Endothelial cell of umbilical vein (primary cell): Measurements from ENCODE around the gene BCL6B. TPM values are rescaled to one million over a fixed set of nuclear protein-coding genes. Genes with fewer than 3 reads are reported as not detected.

Experiments used
- BruUV-seq: library from RNA; stranded (reverse); fragments of 400-500 nt; replicated peaks from 2 replicates; lab custom pipeline; 2021; lab: Mats Ljungman, UMichigan
- CTCF ChIA-PET: fragments of 300-600, 350-600 bp; sonication (Branson Sonifier 250); formaldehyde crosslinking; loops from one replicate; lab custom pipeline; 2021; ENCODE audit warnings: antibody characterized with exemption, inconsistent platforms; lab: Charles Lee
- POLR2A ChIA-PET: fragments of 300-600, 350-600 bp; sonication (Branson Sonifier 250); formaldehyde crosslinking; loops from one replicate; lab custom pipeline; 2021; ENCODE audit warnings: antibody characterized with exemption, inconsistent platforms; lab: Charles Lee
- DNase-seq: peaks from one replicate; pipeline ENCODE4 v3.0.0-alpha.2; 2011; ENCODE audit warnings: low read depth, low spot score
- FAIRE-seq: peaks from 2 replicates; lab custom pipeline; 2011; peaks lifted over from hg19 to GRCh38; lab: Jason Lieb, UNC
- H2AFZ ChIP-seq: 2 replicates; pipeline ENCODE4 v1.6.0; 2012; ENCODE audit warnings: low read depth, low read length, control low read depth, inconsistent platforms
- H3K27ac ChIP-seq: 2 replicates; pipeline ENCODE4 v1.5.1; 2011; ENCODE audit warnings: low read depth, mild to moderate bottlenecking, control low read depth, low read length, moderate library complexity; ENCODE audit not compliant: insufficient read depth
- H3K27me3 ChIP-seq, 2 experiments: 2 replicates each; pipeline versions ENCODE4 v1.6.0 to v1.6.1; 2011; ENCODE audit warnings: low read length in 2 of 2, mixed read lengths in 1 of 2; ENCODE audit not compliant: control insufficient read depth in 2 of 2, insufficient read depth in 2 of 2
- H3K36me3 ChIP-seq, 2 experiments: 2 replicates in 1 of 2; 3 replicates in 1 of 2; pipeline ENCODE4 v1.5.1; 2011; ENCODE audit warnings: low read length in 2 of 2, mild to moderate bottlenecking in 1 of 2, moderate library complexity in 1 of 2; ENCODE audit not compliant: control insufficient read depth in 2 of 2, insufficient read depth in 2 of 2; ENCODE audit errors: extremely low read depth in 1 of 2
- H3K4me1 ChIP-seq: 3 replicates; pipeline ENCODE4 v1.5.1; 2011; ENCODE audit warnings: mild to moderate bottlenecking, low read length; ENCODE audit not compliant: control insufficient read depth, insufficient read depth; ENCODE audit errors: extremely low read depth
- H3K4me2 ChIP-seq: 2 replicates; pipeline ENCODE4 v1.6.1; 2011; ENCODE audit warnings: low read length, control low read depth, mixed read lengths; ENCODE audit not compliant: insufficient read depth
- H3K4me3 ChIP-seq, 3 experiments: fragments of 200-600 bp in 1 of 3; sonication (generic), shearing (Covaris generic) in 1 of 3; replicated peaks in 1 of 3; 2 replicates each; pipeline ENCODE4 v1.5.1; 2011 to 2016; ENCODE audit warnings: control low read depth in 3 of 3, low read length in 3 of 3, mild to moderate bottlenecking in 2 of 3, inconsistent platforms in 1 of 3, low read depth in 1 of 3, moderate library complexity in 1 of 3; ENCODE audit not compliant: insufficient read depth in 1 of 3
- H3K79me2 ChIP-seq: 2 replicates; pipeline ENCODE4 v1.6.0; 2012; ENCODE audit warnings: low read length, inconsistent platforms; ENCODE audit not compliant: control insufficient read depth, insufficient read depth
- H3K9ac ChIP-seq: replicated peaks from 2 replicates; pipeline ENCODE3; 2011; ENCODE audit warnings: low read length, control low read depth; ENCODE audit not compliant: insufficient read depth; ENCODE audit errors: extremely low read depth
- H3K9me1 ChIP-seq: replicated peaks from 3 replicates; pipeline ENCODE4 v1.6.0; 2011; ENCODE audit warnings: mild to moderate bottlenecking, low read length; ENCODE audit not compliant: control insufficient read depth, insufficient read depth; ENCODE audit errors: extremely low read depth
- H3K9me3 ChIP-seq: replicated peaks from 2 replicates; pipeline ENCODE4 v1.5.1; 2012; ENCODE audit warnings: low read length, inconsistent platforms; ENCODE audit not compliant: control insufficient read depth, insufficient read depth
- H4K20me1 ChIP-seq: replicated peaks from 2 replicates; pipeline ENCODE3; 2011; ENCODE audit warnings: mild to moderate bottlenecking, low read length; ENCODE audit not compliant: control insufficient read depth, insufficient read depth; ENCODE audit errors: extremely low read depth
- FOS ChIP-seq: IDR thresholded peaks from 2 replicates; pipeline ENCODE4 v1.6.1; 2011; ENCODE audit warnings: mild to moderate bottlenecking, low read length, moderate library complexity, borderline replicate concordance; ENCODE audit not compliant: insufficient read depth
- POLR2A ChIP-seq: IDR thresholded peaks from 2 replicates; pipeline ENCODE4 v1.6.1; 2012; ENCODE audit warnings: low read depth, mild to moderate bottlenecking, control low read depth, low read length
- dilution Hi-C: fragments of 300-500 bp; cut with MboI; formaldehyde crosslinking; loops from one replicate; pipeline ENCODE4 v1.15.0; 2019; ENCODE audit warnings: low sequenced_read_pairs; ENCODE audit not compliant: extremely low pct_ligation_motif_present
- intact Hi-C: fragments of 100-400 bp; cut with micrococcal nuclease; formaldehyde crosslinking; loops from one replicate; pipeline ENCODE4 v1.10.0; 2022
- polyA plus RNA-seq, 4 experiments: library from polyadenylated mRNA; depleted of rRNA in 3 of 4; stranded (reverse) in 3 of 4; unstranded in 1 of 4; fragments of >200 nt; gene quantifications; 2 replicates each; pipeline versions ENCODE4 v1.2.1 to v1.2.3, GENCODE V29; 2011 to 2012; ENCODE audit warnings: missing spikeins in 1 of 4
- total RNA-seq: library from RNA; stranded (reverse); gene quantifications from 2 replicates; pipeline ENCODE4 v1.2.3, GENCODE V29; 2021
- TF ChIP-seq, protein P1 (sequence below): IDR thresholded peaks from 2 replicates; pipeline ENCODE4 v1.6.1; 2011; ENCODE audit not compliant: insufficient read depth, insufficient read length

Gene BCL6B
- total and polyA plus RNA-seq, 2 donors (not counting 3 experiments of a cell fraction or from before 2014, with no cell fraction given): 93.5 to 160 TPM

DNA sequence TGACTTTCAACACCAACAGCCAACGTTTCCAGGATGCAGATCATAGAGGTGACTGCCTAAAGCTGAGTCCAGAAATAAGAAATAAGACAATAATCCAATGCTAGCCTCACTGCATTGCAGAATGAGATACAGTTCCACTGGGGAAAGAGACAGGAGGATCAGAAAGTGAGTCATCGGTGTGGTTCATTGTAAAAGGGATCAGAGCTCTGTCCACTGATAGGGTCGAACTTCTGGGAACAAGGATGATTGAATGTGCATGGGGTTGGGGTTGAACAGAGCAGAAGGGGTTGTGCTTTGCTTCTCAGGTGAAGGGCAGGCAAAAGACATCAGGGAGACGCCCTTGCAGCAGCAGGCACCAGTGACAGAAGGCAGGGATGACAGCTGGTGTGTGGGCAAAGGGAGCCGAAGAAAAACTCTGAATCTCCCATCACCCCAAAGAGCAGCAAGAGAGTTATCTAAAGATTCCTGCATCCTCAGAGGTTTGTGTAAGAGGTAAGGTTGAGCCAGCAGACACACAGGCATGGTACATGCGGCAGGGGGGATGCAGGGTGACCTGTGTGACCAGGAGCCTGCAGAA lies 40.8 kb downstream of the BCL6B start:
- Histone ChIP-seq H3K36me3 (no peaks in the 10 kb centered on the region), H3K4me1 (peaks cover 24% of the 10 kb centered on the region), H3K9me3 (no peaks in the 10 kb centered on the region), H4K20me1 (no peaks in the 10 kb centered on the region), H3K4me2 (no peak overlapping the region), H3K9ac (no peak overlapping the region), H3K9me1 (no peaks in the 10 kb centered on the region), H2AFZ (no peak overlapping the region), H3K27me3 (no peaks in the 10 kb centered on the region), H3K79me2 (no peaks in the 10 kb centered on the region), H3K27ac (no peak overlapping the region), H3K4me3 (no peak overlapping the region)
- TF ChIP-seq FOS: peak; percentile 59
- TF ChIP-seq, protein P1, sequence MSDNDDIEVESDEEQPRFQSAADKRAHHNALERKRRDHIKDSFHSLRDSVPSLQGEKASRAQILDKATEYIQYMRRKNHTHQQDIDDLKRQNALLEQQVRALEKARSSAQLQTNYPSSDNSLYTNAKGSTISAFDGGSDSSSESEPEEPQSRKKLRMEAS: no peak
- BruUV-seq: no TSS peak
- ChIA-PET POLR2A (no interaction called here), CTCF (interaction anchor here (1.2 to 2.0 kb wide), 4 partner anchors 12 to 233 kb away, joined by 5 to 10 read pairs (median 6); no protein-coding TSS in a partner anchor)
- DNase-seq (no peak), FAIRE-seq (peak; percentile 68)
- dilution Hi-C loops (no loop called here), intact Hi-C loops (no loop called here)

DNA sequence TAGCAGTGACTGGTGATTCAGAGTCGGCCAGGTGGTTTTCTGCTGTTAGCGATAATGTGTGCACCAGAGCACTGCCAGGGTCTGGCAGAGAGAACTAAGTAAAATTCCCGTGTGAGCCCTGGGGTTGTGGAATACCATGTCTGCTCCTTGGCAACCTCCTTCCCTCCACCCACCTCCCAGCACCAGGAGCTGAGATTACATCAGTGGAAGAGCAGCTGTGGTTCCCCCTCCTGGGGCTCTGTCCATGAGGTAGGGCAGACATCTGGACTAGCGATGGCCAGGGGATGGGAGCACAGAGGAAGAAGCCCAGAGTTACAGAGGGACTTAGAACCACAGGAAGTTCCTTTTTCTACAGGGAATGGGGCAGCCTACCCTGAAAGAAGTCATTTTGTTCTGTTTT lies 41.4 kb downstream of the BCL6B start:
- H3K9ac ChIP-seq: no peak overlapping the region
- no peak overlapping the region for H3K27ac ChIP-seq
- FAIRE-seq (no peak), DNase-seq (no peak)
- H2AFZ ChIP-seq: no peak overlapping the region
- H3K4me2 ChIP-seq: no peak overlapping the region
- no peaks in the 10 kb centered on the region for H3K9me1 ChIP-seq
- no peaks in the 10 kb centered on the region for H3K36me3 ChIP-seq
- TF ChIP-seq FOS (no peak), POLR2A (no peak)
- ChIA-PET CTCF (interaction anchor here (1.3 to 2.0 kb wide), 3 partner anchors 12 to 232 kb away, joined by 3 to 6 read pairs (median 5); no protein-coding TSS in a partner anchor), POLR2A (no interaction called here)
- dilution Hi-C loops (no loop called here), intact Hi-C loops (no loop called here)
- no TSS peak for BruUV-seq
- H3K79me2 ChIP-seq: no peaks in the 10 kb centered on the region
- no peaks in the 10 kb centered on the region for H3K27me3 ChIP-seq
- no peak overlapping the region for H3K4me3 ChIP-seq
- peaks cover 19% of the 10 kb centered on the region for H3K4me1 ChIP-seq
- no peaks in the 10 kb centered on the region for H4K20me1 ChIP-seq
- no peaks in the 10 kb centered on the region for H3K9me3 ChIP-seq
